NCI-H82 (cell line): ENCODE data around the gene HAPLN3.
A peak's percentile ranks its signal among the peaks of the same experiment; 100 is the strongest.

ENCODE experiments used
- DNase-seq: peaks from one replicate; lab custom pipeline; 2025; lab: John Stamatoyannopoulos, UW

The HAPLN3 gene

GRCh38 chr15:88860212-88860611 lies 35.1 kb downstream of the HAPLN3 start:
- DNase-seq, result no peak

- DNase-seq, result no peak
These were observed 35.8 kb downstream of the HAPLN3 start for GRCh38 chr15:88859550-88859949.

GRCh38 chr15:88858934-88859333 lies 36.4 kb downstream of the HAPLN3 start:
- no peak for DNase-seq

- DNase-seq, result no peak
These were observed 42.9 kb downstream of the HAPLN3 start for GRCh38 chr15:88852476-88852875.

- DNase-seq, result no peak
These were observed 45.8 kb downstream of the HAPLN3 start for GRCh38 chr15:88849376-88850072.

GRCh38 chr15:88848203-88848602 lies 47.1 kb downstream of the HAPLN3 start:
- no peak for DNase-seq

- DNase-seq, result no peak
These were observed 48.2 kb downstream of the HAPLN3 start for GRCh38 chr15:88847144-88847543.

GRCh38 chr15:88845616-88846015 lies 49.7 kb downstream of the HAPLN3 start:
- no peak for DNase-seq

- no peak for DNase-seq
These were observed 50.5 kb downstream of the HAPLN3 start for GRCh38 chr15:88844749-88845386.

GRCh38 chr15:88843334-88843733 lies 52.0 kb downstream of the HAPLN3 start:
- no peak for DNase-seq

GRCh38 chr15:88842156-88842555 lies 53.2 kb downstream of the HAPLN3 start:
- DNase-seq, result no peak

- DNase-seq, result no peak
These were observed 54.1 kb downstream of the HAPLN3 start for GRCh38 chr15:88841236-88841635.

- DNase-seq, result no peak
These were observed 55.4 kb downstream of the HAPLN3 start for GRCh38 chr15:88839961-88840360.

- DNase-seq, result no peak
These were observed 56.2 kb downstream of the HAPLN3 start for GRCh38 chr15:88839146-88839545.

GRCh38 chr15:88838667-88839066 lies 56.7 kb downstream of the HAPLN3 start:
- no peak for DNase-seq

- no peak for DNase-seq
These were observed 59.7 kb downstream of the HAPLN3 start for GRCh38 chr15:88835646-88836045.

- no peak for DNase-seq
These were observed 60.2 kb downstream of the HAPLN3 start for GRCh38 chr15:88835119-88835518.

- peak; percentile 42 for DNase-seq
These were observed 61.0 kb downstream of the HAPLN3 start for GRCh38 chr15:88834211-88834812.

- DNase-seq, result no peak
These were observed 61.6 kb downstream of the HAPLN3 start for GRCh38 chr15:88833731-88834100.

- DNase-seq, result no peak
These were observed 62.3 kb downstream of the HAPLN3 start for GRCh38 chr15:88832820-88833730.

GRCh38 chr15:88830016-88830415 lies 65.3 kb downstream of the HAPLN3 start:
- no peak for DNase-seq

- no peak for DNase-seq
These were observed 66.6 kb downstream of the HAPLN3 start for GRCh38 chr15:88828791-88829190.
